Skeletal muscle cell (primary cell): ENCODE measurements around the gene SF3A2.

ENCODE experiments used
- DNase-seq: peaks from one replicate; pipeline ENCODE4 v3.0.0-alpha.2; 2010; ENCODE audit warnings: low read depth
- H3K4me3 ChIP-seq: 2 replicates; pipeline ENCODE4 v1.5.1; 2011; ENCODE audit warnings: low read depth, mild to moderate bottlenecking, control low read depth, low read length, moderate library complexity

The SF3A2 gene

DNA sequence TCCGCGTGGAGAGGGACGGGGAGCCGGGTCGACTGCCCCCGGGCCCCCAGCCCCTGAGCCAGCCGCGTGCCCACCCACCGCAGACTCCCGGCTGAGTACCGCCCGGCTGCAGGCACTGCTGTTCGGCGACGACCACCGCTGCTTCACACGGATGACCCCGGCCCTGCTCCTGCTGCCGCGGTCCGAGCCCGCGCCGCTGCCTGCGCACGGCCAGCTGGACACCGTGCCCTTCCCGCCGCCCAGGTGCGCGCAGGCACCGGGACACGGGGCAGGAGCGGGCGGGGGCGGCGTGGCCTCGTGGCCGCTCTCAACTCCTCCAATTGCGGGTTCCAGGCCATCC lies 14.1 kb downstream of the SF3A2 start:
- no peak overlapping the region for H3K4me3 ChIP-seq
- no peak for DNase-seq

- DNase-seq, result no peak
- no peak overlapping the region for H3K4me3 ChIP-seq
Observed at GRCh38 chr19:2251106-2252054, 14.8 kb downstream of the SF3A2 start.

DNA sequence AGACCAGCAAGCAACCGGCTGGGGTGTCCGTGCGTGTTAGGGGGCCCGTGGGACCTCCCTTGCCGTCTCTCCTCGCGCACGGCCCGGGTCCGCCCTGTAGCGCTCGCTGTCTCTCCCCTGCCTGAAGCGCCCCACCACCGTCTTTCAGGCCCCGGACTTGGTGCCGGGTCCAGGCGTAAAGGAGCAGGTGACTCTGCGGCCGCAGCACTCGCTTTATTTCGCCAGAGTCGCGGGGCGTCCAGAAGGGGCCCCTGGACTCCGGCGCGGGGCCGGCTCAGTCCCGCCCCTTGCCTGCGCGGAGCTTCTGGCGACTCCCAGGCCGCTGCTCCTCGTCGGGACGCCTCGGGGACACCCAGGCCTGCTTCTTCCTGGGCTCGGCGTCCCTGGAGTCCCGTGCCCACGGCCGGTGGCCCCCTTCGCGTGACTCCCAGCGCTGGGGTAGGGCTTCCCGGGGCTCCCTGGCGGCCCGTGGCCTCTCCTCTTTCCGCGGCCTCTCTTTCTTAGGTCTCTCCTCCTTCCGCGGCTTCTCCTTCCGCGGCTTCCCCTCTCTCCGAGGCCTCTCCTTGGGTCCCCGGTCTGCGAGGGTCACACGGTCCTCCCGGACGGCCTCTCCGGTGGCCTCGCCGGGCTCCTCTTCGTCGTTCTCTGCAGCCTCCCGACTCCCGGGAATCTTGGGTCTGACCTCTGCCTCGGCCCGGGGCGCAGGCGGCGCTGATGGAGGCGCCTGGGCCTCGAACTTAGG lies 15.6 kb downstream of the SF3A2 start:
- H3K4me3 ChIP-seq, result no peak overlapping the region
- no peak for DNase-seq

DNA sequence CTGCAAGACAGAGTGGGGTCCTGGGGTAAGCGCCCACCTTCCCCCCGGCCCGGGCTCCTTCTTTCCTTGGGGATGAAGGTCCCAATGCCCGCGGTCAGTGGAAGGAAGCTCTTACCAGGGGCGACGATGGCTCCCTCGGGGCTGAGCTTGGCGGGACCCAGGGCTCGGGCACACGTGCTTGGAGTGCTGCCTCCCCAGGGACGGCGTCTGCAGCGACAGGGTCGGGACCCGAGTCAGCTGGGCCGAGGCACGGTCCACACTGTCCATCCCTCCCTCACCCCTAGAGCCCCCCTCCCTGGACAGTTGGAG lies 16.1 kb downstream of the SF3A2 start:
- no peak overlapping the region for H3K4me3 ChIP-seq
- no peak for DNase-seq

- H3K4me3 ChIP-seq, result no peak overlapping the region
- DNase-seq, result no peak
Observed at GRCh38 chr19:2253106-2254063, 16.8 kb downstream of the SF3A2 start.

GRCh38 chr19:2254064-2254872 lies 17.6 kb downstream of the SF3A2 start:
- H3K4me3 ChIP-seq, result no peak overlapping the region
- DNase-seq, result no peak

- no peak for DNase-seq
- H3K4me3 ChIP-seq, result peak overlapping the region; percentile 47
Observed at GRCh38 chr19:2255112-2255845, 18.7 kb downstream of the SF3A2 start.

DNA sequence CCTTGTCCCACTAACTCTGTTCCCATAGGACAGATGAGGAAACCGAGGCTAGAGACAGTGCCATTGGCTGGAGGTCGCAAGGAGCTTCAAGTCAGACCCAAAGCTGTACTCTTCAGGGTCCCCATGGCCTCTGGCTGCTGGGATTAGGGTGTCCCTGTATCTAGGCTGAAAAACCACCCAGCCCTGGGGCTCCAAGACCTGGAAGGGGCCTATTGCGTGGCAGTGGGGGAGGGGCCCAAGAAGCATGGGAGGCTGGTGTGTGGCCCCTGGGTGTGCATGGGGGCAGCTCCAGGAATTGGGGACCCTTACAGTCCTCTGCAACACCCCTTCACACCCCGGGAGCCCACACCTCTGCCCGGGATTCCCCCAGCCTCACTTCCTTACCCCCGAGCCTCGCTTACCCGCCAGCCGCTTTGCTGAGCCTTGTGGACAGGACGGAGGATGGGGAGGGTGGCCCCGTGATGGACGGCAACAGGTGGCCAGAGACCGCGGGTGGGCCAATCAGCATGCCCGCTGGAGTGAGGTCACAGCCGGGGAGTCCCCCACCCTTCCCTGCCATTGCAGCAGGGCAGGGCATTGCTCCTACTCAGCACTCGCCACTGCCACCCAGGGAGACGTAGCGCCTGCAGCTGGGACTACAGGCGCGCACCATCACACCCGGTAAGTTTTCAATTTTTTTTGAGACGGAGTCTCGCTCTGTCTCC lies 19.5 kb downstream of the SF3A2 start, which contains the start of gene JSRP1:
Gene JSRP1, minus strand, starts transcription at position 436 of the 704 bp plus-strand sequence. CDS start 1,103 bp downstream, outside the sequence.
- DNase-seq, result no peak
- peak within 1 kb of the TSS; percentile 47 for H3K4me3 ChIP-seq

- DNase-seq, result no peak
- H3K4me3 ChIP-seq, result no peak overlapping the region
Observed at GRCh38 chr19:2259336-2259735, 22.7 kb downstream of the SF3A2 start.

GRCh38 chr19:2260341-2260805 lies 23.7 kb downstream of the SF3A2 start:
- no peak for DNase-seq
- no peak overlapping the region for H3K4me3 ChIP-seq

DNA sequence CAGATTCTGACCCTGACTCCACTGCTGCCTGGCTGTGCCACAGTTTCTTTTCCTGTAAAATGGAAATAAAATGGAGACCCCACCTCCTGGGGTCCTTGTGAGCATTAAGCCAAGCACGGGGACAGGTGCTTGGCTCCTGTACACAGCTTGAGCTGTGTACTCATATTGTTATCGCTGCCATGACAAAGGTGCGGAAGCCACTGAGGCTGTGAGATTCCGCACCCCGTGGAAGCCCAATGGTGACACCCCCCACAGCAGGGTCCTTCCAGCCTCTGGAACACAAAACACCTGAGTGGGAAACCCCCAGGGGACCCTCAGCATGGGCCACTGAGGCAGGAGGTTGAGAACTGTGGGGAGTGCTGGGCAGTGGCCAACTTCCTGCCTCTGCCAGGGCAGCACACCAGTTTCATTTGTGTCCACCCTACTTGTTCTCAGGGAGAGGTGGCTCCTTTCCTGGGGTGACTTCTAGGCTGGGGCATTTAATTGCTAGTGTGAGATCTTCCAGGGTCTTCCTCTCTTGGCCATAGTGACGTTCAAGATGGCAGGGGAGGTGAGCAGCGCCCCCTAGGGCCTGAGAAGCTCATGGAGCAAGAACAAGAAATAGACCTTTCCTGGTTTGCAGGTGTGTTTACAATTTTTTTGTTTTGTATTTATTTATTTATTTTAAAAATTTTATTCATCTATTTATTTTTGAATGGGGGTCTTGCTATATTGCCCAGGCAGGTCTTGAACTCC lies 25.0 kb downstream of the SF3A2 start:
- H3K4me3 ChIP-seq, result no peak overlapping the region
- no peak for DNase-seq

DNA sequence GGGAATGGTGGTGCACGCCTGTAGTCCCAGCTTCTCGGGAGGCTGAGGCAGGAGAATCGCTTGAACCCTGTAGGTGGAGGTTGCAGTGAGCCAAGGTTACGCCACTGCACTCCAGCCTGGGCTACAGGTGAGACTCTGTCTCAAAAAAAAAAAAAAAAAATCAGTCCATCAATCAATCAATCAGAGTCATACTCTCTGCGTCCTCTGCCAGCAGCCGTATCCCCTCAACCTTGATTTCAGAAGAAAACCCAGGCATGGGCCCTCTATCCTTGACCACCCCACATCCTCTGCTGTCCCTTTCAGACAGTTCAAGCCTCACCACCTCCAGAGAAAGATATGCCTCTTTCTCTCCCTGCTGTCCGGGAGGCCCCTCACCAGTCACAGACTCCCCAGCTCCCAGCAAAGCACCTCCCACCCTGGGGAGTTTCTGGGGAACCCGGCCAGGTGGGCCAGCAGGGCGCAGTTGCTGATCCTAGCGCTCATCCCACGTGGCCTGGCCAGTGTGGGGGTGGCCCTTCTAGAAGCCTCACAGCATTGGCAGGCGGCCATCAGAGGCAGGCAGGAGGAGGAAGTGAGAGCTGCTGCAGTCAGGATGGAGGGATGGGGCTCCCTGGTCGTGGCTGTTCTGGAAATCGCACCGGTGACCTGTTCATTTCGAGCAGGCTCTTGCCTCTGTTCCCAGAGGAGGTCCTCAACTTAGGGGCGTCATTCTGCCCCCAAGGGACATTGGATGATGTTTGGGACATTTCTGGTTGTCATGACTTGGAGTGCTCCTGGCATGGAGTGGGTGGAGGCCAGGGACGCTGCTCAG lies 29.8 kb downstream of the SF3A2 start:
- no peak overlapping the region for H3K4me3 ChIP-seq
- no peak for DNase-seq

GRCh38 chr19:2268480-2268830 lies 31.8 kb downstream of the SF3A2 start:
- peak overlapping the region; percentile 84 for H3K4me3 ChIP-seq
- DNase-seq, result no peak

GRCh38 chr19:2268861-2269243 lies 32.2 kb downstream of the SF3A2 start:
- DNase-seq, result no peak
- H3K4me3 ChIP-seq, result peak overlapping the region; percentile 84

DNA sequence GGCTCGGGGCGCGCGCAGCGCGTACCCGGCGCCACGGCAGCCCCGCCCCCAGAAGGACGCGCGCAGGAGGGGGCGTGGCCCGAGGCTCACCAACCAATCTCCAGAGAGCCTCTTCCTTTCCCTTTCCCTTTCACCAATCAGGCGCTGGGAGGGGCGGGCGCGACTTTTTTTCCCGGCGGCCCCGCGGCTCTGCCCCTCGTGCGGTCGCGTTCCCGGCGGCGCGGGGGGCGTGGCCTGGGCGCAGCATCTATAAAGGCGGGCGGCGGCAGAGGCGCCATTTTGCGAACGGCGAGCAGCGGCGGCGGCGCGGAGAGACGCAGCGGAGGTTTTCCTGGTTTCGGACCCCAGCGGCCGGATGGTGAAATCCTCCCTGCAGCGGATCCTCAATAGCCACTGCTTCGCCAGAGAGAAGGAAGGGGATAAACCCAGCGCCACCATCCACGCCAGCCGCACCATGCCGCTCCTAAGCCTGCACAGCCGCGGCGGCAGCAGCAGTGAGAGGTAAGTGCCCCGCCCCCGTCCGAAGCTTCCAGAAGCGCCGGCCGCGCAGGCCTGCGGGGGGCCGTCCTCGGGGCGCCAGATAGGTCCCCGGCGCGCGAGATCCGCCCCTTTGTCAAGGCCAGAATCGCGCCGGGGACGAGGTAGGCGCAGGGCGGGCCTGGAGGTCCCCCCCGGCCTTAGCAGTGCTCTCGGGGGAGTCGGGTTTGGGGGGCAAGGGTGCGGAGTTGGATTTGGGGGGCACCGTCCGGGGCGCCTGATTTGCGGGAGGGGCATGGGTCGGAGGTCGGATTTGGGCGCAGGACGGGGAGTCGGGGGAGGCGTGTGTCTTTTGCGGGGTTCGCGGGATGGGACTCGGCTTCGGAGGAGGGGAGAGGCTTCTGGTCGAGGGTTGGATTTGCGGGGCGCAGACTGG lies 32.9 kb downstream of the SF3A2 start:
- H3K4me3 ChIP-seq, result peak overlapping the region; percentile 84
- DNase-seq, result peak; percentile 82

DNA sequence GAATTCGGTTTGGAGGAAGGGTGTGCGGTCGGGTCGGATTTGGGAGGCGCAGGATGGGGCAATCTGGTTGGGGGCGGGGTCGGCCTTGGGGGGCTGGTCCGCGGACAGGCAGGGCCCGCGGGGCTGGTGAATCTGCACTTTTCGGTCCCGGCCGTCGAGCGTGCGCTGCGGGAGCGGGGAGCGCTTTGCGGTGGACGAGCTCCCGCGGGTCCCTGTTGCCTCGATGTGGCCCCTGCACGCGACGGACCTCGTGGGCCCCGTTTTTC lies 33.5 kb downstream of the SF3A2 start:
- peak overlapping the region; percentile 84 for H3K4me3 ChIP-seq

More for the DNA sequence above, 33.5 kb downstream of the SF3A2 start:
- DNase-seq, result no peak
